HG03575 (cell line): Measurements from ENCODE around the gene VANGL1.

Experiments
- ATAC-seq: cut with Tn5 transposase; IDR thresholded peaks from one replicate; pipeline ENCODE4 v1.9.1; 2021; ENCODE audit not compliant: unreplicated experiment, insufficient number of reproducible peaks, low FRiP score; ENCODE audit errors: extremely low read depth

The VANGL1 gene

GRCh38 chr1:115685029-115685705, 43.4 kb downstream of the VANGL1 start:
- no peak for ATAC-seq

GRCh38 chr1:115687744-115688143, 46.0 kb downstream of the VANGL1 start:
- ATAC-seq, result no peak

- ATAC-seq, result no peak
Measured at GRCh38 chr1:115690972-115691371, 49.2 kb downstream of the VANGL1 start.

- no peak for ATAC-seq
Measured at GRCh38 chr1:115692224-115692623, 50.5 kb downstream of the VANGL1 start.

GRCh38 chr1:115694805-115695204, 53.0 kb downstream of the VANGL1 start:
- ATAC-seq, result no peak

GRCh38 chr1:115697619-115698018, 55.8 kb downstream of the VANGL1 start:
- ATAC-seq, result no peak

- ATAC-seq, result no peak
Measured at GRCh38 chr1:115701090-115701489, 59.3 kb downstream of the VANGL1 start.

- no peak for ATAC-seq
Measured at GRCh38 chr1:115702959-115703358, 61.2 kb downstream of the VANGL1 start.

- ATAC-seq, result no peak
Measured at GRCh38 chr1:115705085-115705951, 63.5 kb downstream of the VANGL1 start.

GRCh38 chr1:115705963-115706362, 64.2 kb downstream of the VANGL1 start:
- ATAC-seq, result no peak

- ATAC-seq, result no peak
Measured at GRCh38 chr1:115706587-115707425, 65.0 kb downstream of the VANGL1 start.

GRCh38 chr1:115710859-115711624, 69.3 kb downstream of the VANGL1 start:
- no peak for ATAC-seq

GRCh38 chr1:115712911-115713609, 71.3 kb downstream of the VANGL1 start:
- ATAC-seq, result no peak

GRCh38 chr1:115713906-115714305, 72.1 kb downstream of the VANGL1 start:
- ATAC-seq, result no peak

- no peak for ATAC-seq
Measured at GRCh38 chr1:115714572-115715141, 72.9 kb downstream of the VANGL1 start.

GRCh38 chr1:115717541-115717940, 75.8 kb downstream of the VANGL1 start:
- no peak for ATAC-seq

- ATAC-seq, result no peak
Measured at GRCh38 chr1:115718011-115718754, 76.4 kb downstream of the VANGL1 start.
